H1 (cell line): ENCODE data around the gene FOXE1. TPM values are rescaled to one million over a fixed set of nuclear protein-coding genes. Genes with fewer than 3 reads are reported as not detected.
A peak's percentile ranks its signal among the peaks of the same experiment; 100 is the strongest.

Source experiments
- CTCF ChIA-PET: fragments of 300-600 bp; sonication (Branson Sonifier 250); formaldehyde crosslinking; loops from one replicate; lab custom pipeline; 2021; ENCODE audit not compliant: partially characterized antibody; lab: Charles Lee
- POLR2A ChIA-PET: fragments of 300-600 bp; sonication (Branson Sonifier 250); formaldehyde crosslinking; loops from one replicate; lab custom pipeline; 2021; ENCODE audit warnings: inconsistent platforms; ENCODE audit not compliant: partially characterized antibody; lab: Charles Lee
- DNase-seq, 2 experiments: peaks; one replicate each; pipeline versions ENCODE4 v3.0.0 to v3.0.0-alpha.2; 2010 to 2022; ENCODE audit warnings: low spot score in 2 of 2, low read depth in 1 of 2, mixed read lengths in 1 of 2
- FAIRE-seq: peaks from 2 replicates; lab custom pipeline; 2011; peaks lifted over from hg19 to GRCh38; lab: Jason Lieb, UNC
- H2AFZ ChIP-seq: 2 replicates; pipeline ENCODE4 v1.8.1; 2012; ENCODE audit warnings: low read length, inconsistent platforms
- H2AK5ac ChIP-seq: 2 replicates; pipeline ENCODE4 v1.6.1; 2013; ENCODE audit warnings: low read depth, low read length
- H2BK120ac ChIP-seq: replicated peaks from 2 replicates; pipeline ENCODE3; 2013; ENCODE audit warnings: low read depth, low read length, inconsistent platforms
- H2BK12ac ChIP-seq: 2 replicates; pipeline ENCODE4 v1.6.1; 2013; ENCODE audit warnings: low read depth, low read length
- H2BK15ac ChIP-seq: 2 replicates; pipeline ENCODE4 v1.6.1; 2013; ENCODE audit warnings: low read length
- H2BK20ac ChIP-seq: 2 replicates; pipeline ENCODE4 v1.6.1; 2013; ENCODE audit warnings: low read length
- H2BK5ac ChIP-seq: 2 replicates; pipeline ENCODE4 v1.6.1; 2013; ENCODE audit warnings: low read depth, low read length
- H3K14ac ChIP-seq: 2 replicates; pipeline ENCODE4 v1.6.1; 2013; ENCODE audit warnings: inconsistent platforms; ENCODE audit not compliant: insufficient read length
- H3K18ac ChIP-seq: 2 replicates; pipeline ENCODE4 v1.6.1; 2013; ENCODE audit warnings: low read length; ENCODE audit errors: extremely low read depth
- H3K23ac ChIP-seq: 2 replicates; pipeline ENCODE4 v1.6.1; 2013; ENCODE audit warnings: inconsistent platforms; ENCODE audit not compliant: insufficient read length
- H3K23me2 ChIP-seq: 2 replicates; pipeline ENCODE4 v1.6.1; 2013; ENCODE audit warnings: low read depth, low read length
- H3K27ac ChIP-seq: 2 replicates; pipeline ENCODE4 v1.6.1; 2011; ENCODE audit warnings: low read depth, low read length, inconsistent platforms
- H3K27me3 ChIP-seq, 4 experiments: replicated peaks in 1 of 4; 1 replicate in 1 of 4; 2 replicates in 3 of 4; pipeline versions ENCODE4 v1.6.1 to v1.8.1; 2011 to 2013; ENCODE audit warnings: low read length in 3 of 4, mild to moderate bottlenecking in 3 of 4, inconsistent platforms in 2 of 4, mixed read lengths in 2 of 4, moderate library complexity in 1 of 4; ENCODE audit not compliant: control insufficient read depth in 3 of 4, insufficient read depth in 3 of 4; ENCODE audit errors: extremely low read depth in 1 of 4
- H3K36me3 ChIP-seq, 4 experiments: 2 replicates each; pipeline versions ENCODE4 v1.6.1 to v1.8.1; 2011 to 2013; ENCODE audit warnings: mild to moderate bottlenecking in 4 of 4, low read length in 3 of 4, moderate library complexity in 2 of 4, control low read depth in 1 of 4, inconsistent platforms in 1 of 4; ENCODE audit not compliant: insufficient read depth in 4 of 4, control insufficient read depth in 2 of 4
- H3K4ac ChIP-seq: replicated peaks from 2 replicates; pipeline ENCODE3; 2013; ENCODE audit warnings: low read length, low read depth, mixed read lengths, inconsistent platforms; ENCODE audit not compliant: insufficient read length
- H3K4me1 ChIP-seq, 4 experiments: replicated peaks in 1 of 4; 1 replicate in 1 of 4; 2 replicates in 3 of 4; pipeline versions ENCODE4 v1.6.1 to v1.8.1; 2011 to 2013; ENCODE audit warnings: low read length in 3 of 4, inconsistent platforms in 2 of 4, mixed read lengths in 1 of 4; ENCODE audit not compliant: insufficient read depth in 4 of 4, control insufficient read depth in 3 of 4
- H3K4me2 ChIP-seq, 2 experiments: 2 replicates each; pipeline versions ENCODE4 v1.6.1 to v1.8.1; 2011 to 2013; ENCODE audit warnings: low read depth in 2 of 2, low read length in 2 of 2, control low read depth in 1 of 2, inconsistent platforms in 1 of 2, mild to moderate bottlenecking in 1 of 2; ENCODE audit not compliant: insufficient read depth in 1 of 2
- H3K4me3 ChIP-seq, 4 experiments: fragments of 200-600, 300-600 bp in 1 of 4; sonication (generic), shearing (Covaris generic), sonication (Bioruptor Twin) in 1 of 4; 2 replicates each; pipeline versions ENCODE4 v1.5.1 to v1.8.1; 2011 to 2016; ENCODE audit warnings: low read length in 4 of 4, low read depth in 3 of 4, control low read depth in 2 of 4, inconsistent platforms in 2 of 4, mild to moderate bottlenecking in 2 of 4, mixed read lengths in 1 of 4, moderate library complexity in 1 of 4; ENCODE audit not compliant: insufficient read depth in 2 of 4; ENCODE audit errors: extremely low read depth in 1 of 4
- H3K56ac ChIP-seq: replicated peaks from 2 replicates; pipeline ENCODE3; 2013; ENCODE audit warnings: low read depth, mild to moderate bottlenecking, mixed read lengths, low read length, inconsistent platforms; ENCODE audit not compliant: insufficient read length
- H3K79me1 ChIP-seq: 2 replicates; pipeline ENCODE4 v1.6.1; 2013; ENCODE audit warnings: low read depth, low read length, control low read depth
- H3K79me2 ChIP-seq, 2 experiments: 2 replicates each; pipeline versions ENCODE4 v1.6.1 to v1.8.1; 2012 to 2013; ENCODE audit warnings: low read length in 2 of 2, mild to moderate bottlenecking in 2 of 2, inconsistent platforms in 1 of 2; ENCODE audit not compliant: insufficient read depth in 2 of 2, control insufficient read depth in 1 of 2
- H3K9ac ChIP-seq, 4 experiments: replicated peaks in 1 of 4; 1 replicate in 1 of 4; 2 replicates in 3 of 4; pipeline versions ENCODE4 v1.6.1 to v1.8.1; 2011 to 2013; ENCODE audit warnings: low read depth in 3 of 4, low read length in 3 of 4, control low read depth in 2 of 4, mild to moderate bottlenecking in 2 of 4, moderate library complexity in 2 of 4, inconsistent platforms in 1 of 4; ENCODE audit errors: extremely low read depth in 1 of 4
- H3K9me3 ChIP-seq, 2 experiments: 2 replicates each; pipeline versions ENCODE4 v1.6.1 to v1.8.1; 2012 to 2013; ENCODE audit warnings: mild to moderate bottlenecking in 2 of 2, moderate library complexity in 2 of 2, control low read depth in 1 of 2, inconsistent platforms in 1 of 2, low read depth in 1 of 2, low read length in 1 of 2, mixed read lengths in 1 of 2; ENCODE audit not compliant: insufficient read depth in 2 of 2
- H4K20me1 ChIP-seq, 2 experiments: replicated peaks in 1 of 2; 2 replicates each; pipeline versions ENCODE3 to v1.8.1; 2011 to 2013; ENCODE audit warnings: inconsistent platforms in 2 of 2, low read length in 2 of 2, mild to moderate bottlenecking in 1 of 2; ENCODE audit not compliant: insufficient read depth in 2 of 2, control insufficient read depth in 1 of 2
- H4K5ac ChIP-seq: 2 replicates; pipeline ENCODE4 v1.6.1; 2013; ENCODE audit warnings: low read length, low read depth, mixed read lengths, inconsistent platforms; ENCODE audit not compliant: insufficient read length
- H4K8ac ChIP-seq: 2 replicates; pipeline ENCODE4 v1.8.0; 2013; ENCODE audit warnings: mild to moderate bottlenecking, moderate library complexity, low read length, inconsistent platforms; ENCODE audit not compliant: insufficient read depth; ENCODE audit errors: extremely low read depth
- H4K91ac ChIP-seq: replicated peaks from 2 replicates; pipeline ENCODE3; 2013; ENCODE audit warnings: low read length, mixed read lengths, inconsistent platforms; ENCODE audit not compliant: insufficient read length
- CBX5 ChIP-seq: fragments of 300-800, 300-1000 bp; sonication (generic); IDR thresholded peaks from 2 replicates; pipeline ENCODE4 v1.7.1; 2016; ENCODE audit warnings: antibody characterized with exemption, low read length, low read depth
- CEBPB ChIP-seq: IDR thresholded peaks from 2 replicates; pipeline ENCODE4 v1.6.1; 2012; ENCODE audit warnings: low read depth, low read length
- CREB1 ChIP-seq: IDR thresholded peaks from 2 replicates; pipeline ENCODE4 v1.6.1; 2012; ENCODE audit warnings: inconsistent platforms
- HDAC6 ChIP-seq: IDR thresholded peaks from one replicate; pipeline ENCODE4 v1.7.1; 2012; ENCODE audit warnings: low read depth, mild to moderate bottlenecking, inconsistent platforms, low read length, moderate library complexity
- KDM1A ChIP-seq: fragments of 200-600, 300-600 bp; sonication (generic); IDR thresholded peaks from 2 replicates; pipeline ENCODE4 v1.7.1; 2016; ENCODE audit warnings: mild to moderate bottlenecking, low read length, borderline replicate concordance
- KDM5A ChIP-seq: fragments of 200-600 bp; IDR thresholded peaks from 2 replicates; pipeline ENCODE4 v1.7.1; 2012; ENCODE audit warnings: mild to moderate bottlenecking, low read length, inconsistent platforms, mixed read lengths
- MAFK ChIP-seq: IDR thresholded peaks from 2 replicates; pipeline ENCODE4 v1.6.1; 2012; ENCODE audit warnings: low read depth, mild to moderate bottlenecking, improper control_type of control experiment, low read length
- POLR2A ChIP-seq, 2 experiments: IDR thresholded peaks; 1 replicate in 1 of 2; 2 replicates in 1 of 2; pipeline ENCODE4 v1.6.1; 2011; ENCODE audit warnings: low read depth in 2 of 2, low read length in 2 of 2, mild to moderate bottlenecking in 2 of 2; ENCODE audit errors: control extremely low read depth in 1 of 2
- POLR2AphosphoS5 ChIP-seq: IDR thresholded peaks from 2 replicates; pipeline ENCODE4 v1.6.1; 2011; ENCODE audit warnings: low read depth, low read length
- RNF2 ChIP-seq: fragments of 200-900, 300-1000 bp; sonication (generic); IDR thresholded peaks from 2 replicates; pipeline ENCODE4 v1.7.1; 2016; ENCODE audit warnings: borderline replicate concordance, low read depth, mild to moderate bottlenecking, antibody characterized with exemption, low read length; ENCODE audit not compliant: poor library complexity, severe bottlenecking; ENCODE audit errors: missing control alignments
- RXRA ChIP-seq: IDR thresholded peaks from 2 replicates; pipeline ENCODE4 v1.6.1; 2011; ENCODE audit warnings: low read depth, mild to moderate bottlenecking, low read length, moderate library complexity; ENCODE audit not compliant: insufficient read depth
- SAP30 ChIP-seq: fragments of 300-600 bp; sonication (generic); IDR thresholded peaks from 2 replicates; pipeline ENCODE4 v1.7.1; 2012; ENCODE audit warnings: low read length, moderate library complexity, mild to moderate bottlenecking, inconsistent platforms; ENCODE audit not compliant: insufficient read depth, insufficient replicate concordance
- SIN3A ChIP-seq, 2 experiments: IDR thresholded peaks in 1 of 2; conservative IDR thresholded peaks in 1 of 2; 2 replicates each; pipeline ENCODE4 v1.6.1; 2011 to 2012; ENCODE audit warnings: low read length in 2 of 2, improper control_type of control experiment in 1 of 2, low read depth in 1 of 2, mild to moderate bottlenecking in 1 of 2
- TBP ChIP-seq: IDR thresholded peaks from 2 replicates; pipeline ENCODE4 v1.6.1; 2011; ENCODE audit warnings: low read depth, low read length, improper control_type of control experiment
- WGBS, 2 experiments: shearing (Covaris generic) in 1 of 2; methylation state at CpG; one replicate each; pipeline versions ENCODE4 v1.1.6 to v1.1.7; 2013 to 2015; ENCODE audit warnings: low lambda C conversion rate in 2 of 2, mixed read lengths in 2 of 2, inconsistent platforms in 1 of 2, low coverage in 1 of 2, missing lambda C conversion rate in 1 of 2; ENCODE audit not compliant: insufficient replicate concordance in 2 of 2, insufficient coverage in 1 of 2, insufficient read length in 1 of 2; ENCODE audit errors: extremely low coverage in 1 of 2, missing lambda C conversion rate in 1 of 2; 5-methylcytosine and 5-hydroxymethylcytosine counted together
- polyA plus RNA-seq, 7 experiments: library from polyadenylated mRNA; depleted of rRNA in 3 of 7; stranded (reverse) in 5 of 7; unstranded in 2 of 7; fragments of >200 nt in 5 of 7; fragments of 200-250 nt in 2 of 7; gene quantifications; 1 replicate in 5 of 7; 2 replicates in 1 of 7; 4 replicates in 1 of 7; pipeline versions ENCODE4 v1.2.1 to v1.2.3, GENCODE V29; 2011 to 2013; ENCODE audit warnings: missing spikeins in 2 of 7, mixed read lengths in 2 of 7
- total RNA-seq: library from RNA; stranded (reverse); fragmentation: NEBNext Ultra II Directional; extraction: Animal tissue kit (Norgen Biotek cat#: 25700); gene quantifications from 2 replicates; pipeline ENCODE4 v1.2.1, GENCODE V29; 2021

FOXE1 gene
- total and polyA plus RNA-seq, 2 of the 8 experiments (the other 6 are each of a cell fraction or from before 2014, with no cell fraction given) = 0.03 TPM; not detected in 1

GRCh38 chr9:97874624-97875023 is 21.6 kb downstream of the FOXE1 start:
- no peak overlapping the region for H2BK5ac ChIP-seq
- no peak overlapping the region for H3K27ac ChIP-seq
- H4K5ac ChIP-seq = no peak overlapping the region
- H2BK120ac ChIP-seq = no peak overlapping the region
- H3K4me3 ChIP-seq = no peak overlapping the region
- no peak overlapping the region for H3K4me2 ChIP-seq
- 90% methylated on average over 6 of the region's 6 CpGs; no CpG with 5 or more reads in 1 of the 2 experiments for WGBS, 2 experiments
- no peak overlapping the region for H2AK5ac ChIP-seq
- H3K4me1 ChIP-seq = peaks cover 0 to 5% (median under 1%) of the 10 kb centered on the region in 4 experiments; a peak in 3 of 7 replicates
- no peaks in the 10 kb centered on the region for H3K9me3 ChIP-seq
- H3K14ac ChIP-seq = no peak overlapping the region
- H3K36me3 ChIP-seq = no peaks in the 10 kb centered on the region
- H4K91ac ChIP-seq = no peak overlapping the region
- H4K20me1 ChIP-seq = no peaks in the 10 kb centered on the region
- no peak overlapping the region for H2BK20ac ChIP-seq
- no peak overlapping the region for H2AFZ ChIP-seq
- no peak overlapping the region for H4K8ac ChIP-seq
- DNase-seq = peak in 1 of 2 experiments; percentile 37
- no peaks in the 10 kb centered on the region for H3K79me1 ChIP-seq
- no peak overlapping the region for H3K23ac ChIP-seq
- H3K18ac ChIP-seq = no peak overlapping the region
- ChIA-PET POLR2A (interaction anchor here (1.3 kb wide), 1 partner anchor 108 kb away, joined by 3 read pairs; the partner anchor contains the start of gene ANP32B), CTCF (interaction anchor here (0.9 to 1.6 kb wide), 4 partner anchors 11 to 27 kb away, joined by 3 to 13 read pairs (median 6); no protein-coding TSS in a partner anchor)
- no peaks in the 10 kb centered on the region for H3K79me2 ChIP-seq
- no peak overlapping the region for H2BK15ac ChIP-seq
- H3K27me3 ChIP-seq = no peaks in the 10 kb centered on the region; a peak in 2 of 7 replicates
- H3K56ac ChIP-seq = no peak overlapping the region
- FAIRE-seq = no peak
- H3K9ac ChIP-seq = no peak overlapping the region
- H3K23me2 ChIP-seq = no peaks in the 10 kb centered on the region
- H3K4ac ChIP-seq = no peak overlapping the region
- no peak overlapping the region for H2BK12ac ChIP-seq
- TF ChIP-seq POLR2A (IDR thresholded peaks at IDR 0.05; ENCODE audit: control extremely low read depth in 1 of 2, low read depth in 2 of 2, low read length in 2 of 2) (no peak), CBX5 (no peak), TBP (no peak), SIN3A (conservative IDR thresholded peaks at IDR 0.05 in 1 of 2, IDR thresholded peaks at IDR 0.05 in 1 of 2; ENCODE audit: low read depth in 1 of 2, low read length in 2 of 2) (no peak), RNF2 (no peak), POLR2AphosphoS5 (no peak), CEBPB (no peak), RXRA (no peak), HDAC6 (no peak), KDM1A (no peak), SAP30 (no peak), KDM5A (no peak), CREB1 (no peak), MAFK (no peak)
